K562 treated with DMSO at 1 percent for 24 hours (cell line): ENCODE measurements around the gene CYFIP1. TPM values are rescaled to one million over a fixed set of nuclear protein-coding genes. Genes with fewer than 3 reads are reported as not detected.

Experiments used
- total RNA-seq: library from RNA; unstranded; fragments of 300-600 nt; gene quantifications from 2 replicates; pipeline ENCODE4 v1.2.3, GENCODE V29; 2022; ENCODE audit warnings: low read depth; ENCODE audit not compliant: insufficient read depth

CYFIP1 gene
- total RNA-seq = 40.8 and 43.9 TPM in 2 replicates

GRCh38 chr15:22980189-22981050, at the start of gene CYFIP1:
TSS of gene CYFIP1 (minus strand) at chr15:22980368. CDS start at chr15:22947285, 33,083 bp downstream.

GRCh38 chr15:22838292-22839042, 141.7 kb downstream of the CYFIP1 start, which contains the start of gene NIPA2:
TSS of gene NIPA2 (plus strand) at chr15:22838666. CDS start at chr15:22851732, 13,066 bp downstream.

Other genes starting within 250 kb of the CYFIP1 start
- gene NIPA1, start 193.7 kb downstream of the CYFIP1 start, total RNA-seq = 14.7 and 20.8 TPM in 2 replicates
- 62.1 and 82.9 TPM in 2 replicates for gene NIPA2, start 141.7 kb downstream of the CYFIP1 start, total RNA-seq
- gene TUBGCP5, start 59.2 kb upstream of the CYFIP1 start, total RNA-seq = 9.3 and 13.2 TPM in 2 replicates
- gene GOLGA6L1, start 156.5 kb upstream of the CYFIP1 start, total RNA-seq = not detected in 2 replicates